GM23248 (cell line): Measurements from ENCODE around the gene MYMX. TPM values are rescaled to one million over a fixed set of nuclear protein-coding genes. Genes with fewer than 3 reads are reported as not detected.

Experiments
- DNase-seq: peaks from one replicate; pipeline ENCODE4 v3.0.0-alpha.2; 2015
- H2AFZ ChIP-seq: fragments of 200-600 bp; sonication (generic); 2 replicates; pipeline ENCODE4 v1.6.1; 2016; ENCODE audit warnings: antibody characterized with exemption
- H3F3A ChIP-seq: fragments of 200-600 bp; sonication (generic); 2 replicates; pipeline ENCODE4 v1.6.1; 2016; ENCODE audit warnings: mild to moderate bottlenecking, antibody characterized with exemption, mixed run types; ENCODE audit not compliant: insufficient read depth
- H3K27ac ChIP-seq: fragments of 200-600 bp; sonication (generic); 2 replicates; pipeline ENCODE4 v1.5.1; 2016; ENCODE audit warnings: mild to moderate bottlenecking
- H3K27me3 ChIP-seq: fragments of 200-600 bp; sonication (generic); replicated peaks from 2 replicates; pipeline ENCODE4 v1.6.1; 2016; ENCODE audit warnings: mild to moderate bottlenecking; ENCODE audit not compliant: insufficient read depth
- H3K36me3 ChIP-seq: fragments of 200-600 bp; sonication (generic); 2 replicates; pipeline ENCODE4 v1.6.1; 2016; ENCODE audit warnings: low read depth, mild to moderate bottlenecking
- H3K4me1 ChIP-seq: fragments of 200-600 bp; sonication (generic); 2 replicates; pipeline ENCODE4 v1.6.1; 2016; ENCODE audit warnings: mild to moderate bottlenecking; ENCODE audit not compliant: insufficient read depth
- H3K4me2 ChIP-seq: fragments of 200-600 bp; sonication (generic); one replicate; pipeline ENCODE4 v1.6.1; 2016; ENCODE audit warnings: mild to moderate bottlenecking; ENCODE audit not compliant: unreplicated experiment
- H3K4me3 ChIP-seq: fragments of 200-600 bp; sonication (generic); 2 replicates; pipeline ENCODE4 v1.5.1; 2016; ENCODE audit warnings: mild to moderate bottlenecking
- H3K79me2 ChIP-seq: fragments of 200-600 bp; sonication (generic); 2 replicates; pipeline ENCODE4 v1.6.1; 2016; ENCODE audit warnings: mild to moderate bottlenecking; ENCODE audit not compliant: insufficient read depth
- H3K9ac ChIP-seq: fragments of 200-600 bp; sonication (generic); 2 replicates; pipeline ENCODE4 v1.6.1; 2016; ENCODE audit warnings: mild to moderate bottlenecking
- H3K9me2 ChIP-seq: fragments of 200-600 bp; sonication (generic); 2 replicates; pipeline ENCODE4 v1.6.1; 2016; ENCODE audit warnings: mixed run types, mild to moderate bottlenecking, moderate library complexity; ENCODE audit not compliant: insufficient read depth
- H3K9me3 ChIP-seq: fragments of 200-600 bp; sonication (generic); one replicate; pipeline ENCODE4 v1.6.1; 2017; ENCODE audit warnings: low read depth
- H4K20me1 ChIP-seq: fragments of 200-600 bp; sonication (generic); 2 replicates; pipeline ENCODE4 v1.6.0; 2016; ENCODE audit not compliant: insufficient read depth
- EZH2 ChIP-seq: fragments of 200-600 bp; sonication (generic); IDR thresholded peaks from 2 replicates; pipeline ENCODE4 v1.6.1; 2018; ENCODE audit warnings: antibody characterized with exemption, mild to moderate bottlenecking; ENCODE audit not compliant: insufficient read depth, poor library complexity, severe bottlenecking
- EZH2phosphoT487 ChIP-seq: fragments of 200-600 bp; sonication (generic); IDR thresholded peaks from 2 replicates; pipeline ENCODE4 v1.6.1; 2018; ENCODE audit warnings: antibody characterized with exemption, moderate library complexity, mild to moderate bottlenecking, low read depth; ENCODE audit not compliant: insufficient read depth
- WGBS, 2 experiments: methylation state at CpG; one replicate each; pipeline ENCODE4 v1.1.6; 2015 to 2017; ENCODE audit warnings: low lambda C conversion rate in 2 of 2, low coverage in 1 of 2; ENCODE audit errors: missing lambda C conversion rate in 2 of 2; 5-methylcytosine and 5-hydroxymethylcytosine counted together
- in situ Hi-C: fragments of 300-500 bp; cut with MboI; formaldehyde crosslinking; loops from 2 replicates; pipeline ENCODE4 v1.15.0; 2020
- polyA plus RNA-seq: library from polyadenylated mRNA; unstranded; fragments of >200 nt; fragmentation: Nextera tagmentation; extraction: Ambion mirVana; gene quantifications from 2 replicates; pipeline ENCODE4 v1.2.1, GENCODE V29; 2016
- total RNA-seq: library from RNA; depleted of rRNA; stranded (reverse); fragments of >200 nt; shearing (Covaris generic); gene quantifications from 2 replicates; pipeline ENCODE4 v1.2.3, GENCODE V29; 2014

Gene MYMX
- total and polyA plus RNA-seq, 2 experiments from 2014 or later: not detected

DNA sequence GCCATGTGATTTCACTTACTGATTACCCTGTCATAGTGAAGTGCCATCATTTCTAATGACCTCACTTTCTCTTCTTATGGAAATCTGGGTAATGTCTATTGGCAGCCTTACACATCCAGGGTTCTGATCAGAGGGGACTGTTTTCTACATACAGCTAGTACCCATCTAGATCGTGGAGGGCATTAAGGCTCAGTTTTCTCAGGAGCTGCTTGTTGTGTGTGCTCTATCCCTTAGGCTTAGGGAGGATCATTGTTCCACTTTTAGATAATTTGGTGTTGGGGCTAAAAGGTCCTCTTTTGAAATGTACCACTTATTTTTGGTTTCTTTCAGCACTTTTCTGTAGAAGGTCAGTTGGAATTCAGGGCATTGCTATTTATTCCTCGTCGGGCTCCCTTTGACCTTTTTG, 34.0 kb downstream of the MYMX start:
- TF ChIP-seq EZH2 (no peak), EZH2phosphoT487 (no peak)
- 94 to 97% methylated on average over 3 of the region's 3 CpGs for WGBS, 2 experiments

DNA sequence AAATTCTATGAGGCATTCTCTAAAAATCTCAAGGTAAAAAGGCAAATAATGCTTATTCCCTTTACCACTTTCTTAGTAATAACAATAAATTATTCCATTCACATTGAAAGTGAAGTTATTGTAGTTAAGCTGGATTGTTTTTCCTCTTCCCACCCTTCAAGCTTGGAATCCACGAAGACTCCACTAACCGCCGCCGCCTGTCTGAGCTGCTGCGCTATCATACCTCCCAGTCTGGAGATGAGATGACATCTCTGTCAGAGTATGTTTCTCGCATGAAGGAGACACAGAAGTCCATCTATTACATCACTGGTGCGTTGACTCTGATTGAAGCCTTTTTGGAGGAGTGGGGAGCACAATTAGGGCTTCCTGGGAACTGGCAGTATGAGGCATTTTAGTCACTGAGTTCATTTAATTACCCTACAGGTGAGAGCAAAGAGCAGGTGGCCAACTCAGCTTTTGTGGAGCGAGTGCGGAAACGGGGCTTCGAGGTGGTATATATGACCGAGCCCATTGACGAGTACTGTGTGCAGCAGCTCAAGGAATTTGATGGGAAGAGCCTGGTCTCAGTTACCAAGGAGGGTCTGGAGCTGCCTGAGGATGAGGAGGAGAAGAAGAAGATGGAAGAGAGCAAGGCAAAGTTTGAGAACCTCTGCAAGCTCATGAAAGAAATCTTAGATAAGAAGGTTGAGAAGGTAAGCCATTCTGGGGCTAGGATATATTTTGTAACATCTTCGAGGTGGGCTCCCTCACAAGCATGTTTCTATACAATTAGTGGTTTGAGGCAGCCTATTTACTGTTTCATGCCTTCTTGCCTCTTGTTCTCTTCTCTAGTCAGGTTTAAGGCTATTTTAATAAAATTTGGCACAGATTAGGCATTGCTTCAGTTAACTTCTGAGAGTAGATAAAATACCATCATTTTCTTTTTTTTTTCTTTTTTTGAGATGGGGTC, 35.1 kb downstream of the MYMX start:
- in situ Hi-C loops: no loop called here
- DNase-seq: no peak
- no peak overlapping the region for H3K4me2 ChIP-seq
- H3K4me3 ChIP-seq: no peak overlapping the region
- TF ChIP-seq EZH2 (no peak), EZH2phosphoT487 (no peak)
- peaks cover 24% of the 10 kb centered on the region for H3K4me1 ChIP-seq
- no peak overlapping the region for H2AFZ ChIP-seq
- no peaks in the 10 kb centered on the region for H3K9me3 ChIP-seq
- H3K27me3 ChIP-seq: no peaks in the 10 kb centered on the region
- whole genome bisulfite sequencing, 2 experiments: 90% methylated on average over 14 of the region's 14 CpGs
- H3K36me3 ChIP-seq: peaks cover 65% of the 10 kb centered on the region
- peak overlapping the region; percentile 1; the same call in 1 of the 2 replicates for H3K9ac ChIP-seq
- H3K9me2 ChIP-seq: no peaks in the 10 kb centered on the region
- peaks cover 95% of the 10 kb centered on the region for H3K79me2 ChIP-seq
- H3K27ac ChIP-seq: no peak overlapping the region
- H3F3A ChIP-seq: peaks cover 84% of the 10 kb centered on the region
- peaks cover 40% of the 10 kb centered on the region; the same call in 1 of the 2 replicates for H4K20me1 ChIP-seq

More for the DNA sequence above, 34.0 kb downstream of the MYMX start:
- Histone ChIP-seq H4K20me1 (peaks cover 40% of the 10 kb centered on the region; the same call in 1 of the 2 replicates), H3K27me3 (no peaks in the 10 kb centered on the region), H3K4me3 (no peak overlapping the region), H3K36me3 (peaks cover 65% of the 10 kb centered on the region), H3K9me3 (no peaks in the 10 kb centered on the region), H3K4me1 (peaks cover 19% of the 10 kb centered on the region), H3K27ac (peak overlapping the region; percentile 30; the same call in 1 of the 2 replicates), H3K9me2 (no peaks in the 10 kb centered on the region), H2AFZ (no peak overlapping the region), H3F3A (peaks cover 79% of the 10 kb centered on the region), H3K9ac (peak overlapping the region; percentile 25; the same call in 1 of the 2 replicates), H3K4me2 (no peak overlapping the region), H3K79me2 (peaks cover 84% of the 10 kb centered on the region)
- no peak for DNase-seq
- in situ Hi-C loops: no loop called here

DNA sequence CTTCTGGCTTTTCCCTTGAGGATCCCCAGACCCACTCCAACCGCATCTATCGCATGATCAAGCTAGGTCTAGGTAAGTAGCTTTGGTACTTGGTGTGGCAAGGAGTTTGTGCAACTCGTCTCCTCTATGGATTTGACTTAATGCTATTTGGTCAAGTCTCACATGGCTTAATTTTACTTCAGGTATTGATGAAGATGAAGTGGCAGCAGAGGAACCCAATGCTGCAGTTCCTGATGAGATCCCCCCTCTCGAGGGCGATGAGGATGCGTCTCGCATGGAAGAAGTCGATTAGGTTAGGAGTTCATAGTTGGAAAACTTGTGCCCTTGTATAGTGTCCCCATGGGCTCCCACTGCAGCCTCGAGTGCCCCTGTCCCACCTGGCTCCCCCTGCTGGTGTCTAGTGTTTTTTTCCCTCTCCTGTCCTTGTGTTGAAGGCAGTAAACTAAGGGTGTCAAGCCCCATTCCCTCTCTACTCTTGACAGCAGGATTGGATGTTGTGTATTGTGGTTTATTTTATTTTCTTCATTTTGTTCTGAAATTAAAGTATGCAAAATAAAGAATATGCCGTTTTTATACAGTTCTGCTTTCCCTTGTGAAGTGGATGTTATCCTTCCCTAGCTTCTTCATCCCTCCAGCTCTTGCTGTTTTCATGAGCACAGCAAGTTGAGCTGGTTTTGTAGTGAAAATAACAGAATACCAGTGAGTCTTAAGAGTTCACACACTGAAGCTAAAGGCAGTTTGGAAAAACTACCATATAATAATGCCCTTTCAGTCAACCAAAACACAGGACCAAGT, 36.8 kb downstream of the MYMX start:
- DNase-seq: peak; percentile 58
- TF ChIP-seq EZH2: no peak
- TF ChIP-seq EZH2phosphoT487: no peak
- Histone ChIP-seq H3K36me3 (peaks cover 59% of the 10 kb centered on the region), H3K4me3 (no peak overlapping the region), H3K79me2 (peaks cover 82% of the 10 kb centered on the region), H3K4me2 (no peak overlapping the region), H3K4me1 (peaks cover 27% of the 10 kb centered on the region), H4K20me1 (peaks cover 32% of the 10 kb centered on the region; the same call in 1 of the 2 replicates), H3F3A (peaks cover 84% of the 10 kb centered on the region), H2AFZ (no peak overlapping the region), H3K9ac (no peak overlapping the region), H3K9me3 (no peaks in the 10 kb centered on the region), H3K27ac (no peak overlapping the region), H3K9me2 (no peaks in the 10 kb centered on the region), H3K27me3 (no peaks in the 10 kb centered on the region)
- 63 to 68% methylated on average over 10 of the region's 10 CpGs for WGBS, 2 experiments
- in situ Hi-C loops: no loop called here
